HG02973 (cell line): ENCODE results near the gene HNRNPK.

Experiments used
- ATAC-seq: cut with Tn5 transposase; IDR thresholded peaks from one replicate; pipeline ENCODE4 v1.9.1; 2021; ENCODE audit warnings: moderate library complexity; ENCODE audit not compliant: unreplicated experiment

HNRNPK gene

GRCh38 chr9:83979812-83980394, at the start of gene HNRNPK:
HNRNPK (minus strand) TSS chr9:83980215; CDS start chr9:83978252, 1,963 bp downstream.
- peak; percentile 75 for ATAC-seq

DNA sequence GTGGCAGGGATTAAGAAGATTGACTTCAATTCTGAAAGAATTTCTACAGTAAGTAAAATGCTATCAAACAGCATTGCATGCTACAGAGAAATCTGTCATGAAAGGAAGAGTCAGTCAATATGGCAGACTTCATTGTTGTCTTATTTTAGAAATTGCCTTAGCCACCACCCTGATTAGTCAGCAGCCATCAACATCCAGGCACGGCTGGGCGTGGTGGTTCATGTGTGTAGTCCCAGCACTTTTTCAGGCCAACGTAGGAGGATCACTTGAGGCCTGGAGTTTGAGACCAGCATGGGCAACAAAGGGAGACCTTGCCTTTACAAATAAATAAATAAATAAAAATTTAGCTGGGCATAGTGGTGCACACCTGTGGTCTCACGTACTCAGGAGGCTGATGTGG, 47.2 kb upstream of the HNRNPK start:
- ATAC-seq: no peak

DNA sequence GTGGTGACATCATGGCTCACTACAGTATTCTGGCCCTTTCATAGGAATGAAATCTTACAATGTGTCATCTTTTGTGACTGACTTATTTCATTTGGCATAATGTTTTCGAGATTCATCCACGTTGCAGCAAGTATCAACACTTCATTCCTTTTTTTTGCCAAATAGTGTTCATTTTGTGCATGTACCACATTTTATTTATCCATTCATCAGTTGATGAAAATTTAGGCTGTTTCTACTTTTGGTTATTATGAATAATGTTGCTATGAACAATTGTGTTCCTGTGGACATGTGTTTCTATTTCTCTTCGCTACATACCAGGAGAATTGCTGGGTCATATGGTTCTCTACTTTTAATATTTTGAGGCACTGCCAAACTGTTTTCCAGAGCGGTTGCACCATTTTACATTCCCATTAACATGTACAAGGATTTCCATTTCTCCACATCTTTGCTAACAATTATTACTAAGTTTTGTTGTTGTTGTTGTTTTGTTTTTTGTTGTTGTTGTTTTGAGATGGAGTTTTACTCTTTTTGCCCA, 44.1 kb upstream of the HNRNPK start:
- ATAC-seq: no peak

DNA sequence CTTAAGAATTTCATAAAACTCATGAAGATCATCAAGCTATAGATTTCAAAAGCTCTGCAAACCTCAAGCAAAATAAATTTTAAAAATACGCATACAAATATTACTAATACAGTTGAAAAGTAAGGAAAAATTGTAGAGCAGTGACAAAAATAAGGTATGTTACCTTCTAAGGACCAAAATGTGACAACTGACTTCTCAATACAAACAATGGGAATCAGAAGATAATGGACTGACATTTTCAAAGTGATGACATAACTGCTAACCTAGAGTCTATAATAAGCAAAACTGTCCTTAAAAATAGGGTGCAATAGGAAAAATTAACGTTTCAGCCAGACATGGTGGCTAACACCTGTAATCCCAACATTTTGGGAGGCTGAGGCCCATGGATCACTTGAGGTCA, 27.6 kb upstream of the HNRNPK start:
- ATAC-seq: no peak

DNA sequence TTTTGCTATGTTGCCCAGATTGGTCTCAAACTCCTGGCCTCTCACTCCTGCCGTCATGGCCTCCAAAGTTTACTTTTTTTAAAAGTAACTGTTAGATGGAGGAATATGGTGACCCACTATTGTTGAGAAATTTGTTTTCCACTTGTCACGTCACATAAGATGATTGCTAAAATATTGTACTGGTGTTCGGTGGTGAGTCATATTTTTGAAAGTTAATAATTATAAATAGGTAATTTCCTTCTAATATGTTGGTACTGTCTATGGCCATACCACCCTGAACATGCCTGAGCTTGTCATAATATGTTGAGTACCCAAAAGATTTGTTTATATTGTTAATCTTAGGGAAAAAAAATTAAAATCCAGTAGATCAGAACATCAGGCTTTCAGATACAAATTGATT, 23.2 kb upstream of the HNRNPK start:
- no peak for ATAC-seq

GRCh38 chr9:84002344-84002743, 22.3 kb upstream of the HNRNPK start:
- ATAC-seq: peak; percentile 76

- ATAC-seq: no peak
Measured at GRCh38 chr9:84001621-84002020, 21.6 kb upstream of the HNRNPK start.

GRCh38 chr9:84000186-84000585, 20.2 kb upstream of the HNRNPK start:
- ATAC-seq: no peak

DNA sequence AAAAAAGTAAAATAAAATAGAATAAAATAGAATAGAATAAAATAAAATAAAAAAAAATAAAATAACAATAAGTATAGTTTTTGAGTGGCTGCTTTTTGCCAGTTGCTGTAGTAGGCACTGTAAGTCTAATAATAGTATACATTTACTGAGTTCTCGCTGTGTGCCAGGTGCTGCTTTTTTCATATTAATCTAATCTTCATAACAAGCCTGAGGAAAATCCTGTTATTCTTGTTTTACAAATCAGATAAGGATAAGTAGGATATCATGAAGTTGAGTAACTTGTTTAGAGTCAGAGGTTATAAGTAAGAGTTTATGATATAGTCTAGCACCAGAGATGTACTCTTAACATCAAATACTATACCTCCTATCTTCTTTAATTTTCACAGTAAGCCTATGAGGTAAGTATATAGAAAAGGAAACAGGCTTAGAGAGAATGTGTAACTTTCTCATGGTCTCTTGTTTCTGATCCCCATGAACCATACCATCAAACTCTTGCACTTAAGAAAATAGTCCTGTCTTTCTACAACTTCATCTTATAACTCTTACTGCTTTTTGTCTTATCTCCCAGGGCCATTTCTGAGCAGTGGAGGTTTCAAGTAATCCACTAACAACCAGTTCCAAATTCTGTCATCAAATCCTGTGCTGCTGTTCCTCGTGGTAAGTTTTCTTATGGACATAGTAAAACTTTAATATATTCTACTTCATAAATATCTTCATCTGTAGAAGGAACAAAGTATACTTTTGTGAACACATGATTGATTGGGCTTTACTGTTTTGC, 19.3 kb upstream of the HNRNPK start:
- ATAC-seq: no peak

DNA sequence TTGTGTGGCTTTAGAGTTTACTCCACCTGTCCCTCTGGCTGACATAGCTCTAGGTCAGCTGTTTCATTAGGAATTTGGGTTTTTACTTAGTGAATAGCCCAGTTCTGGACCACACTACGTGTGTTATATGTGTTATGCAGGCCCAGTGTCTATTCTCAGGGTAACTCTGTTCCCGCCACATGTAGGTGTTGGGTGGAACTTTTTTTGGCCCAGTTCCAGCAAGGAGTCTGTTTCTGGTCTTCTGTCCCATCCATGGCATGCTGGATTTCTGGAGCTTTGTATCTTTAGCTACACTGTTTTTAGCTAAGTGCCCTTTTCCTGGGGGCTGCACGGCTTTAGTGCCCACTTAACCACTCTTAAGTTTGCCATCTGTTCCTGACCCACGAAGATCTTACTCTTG, 16.1 kb upstream of the HNRNPK start:
- ATAC-seq: no peak

- no peak for ATAC-seq
Measured at GRCh38 chr9:83992901-83993300, 12.9 kb upstream of the HNRNPK start.

- no peak for ATAC-seq
Measured at GRCh38 chr9:83992407-83992806, 12.4 kb upstream of the HNRNPK start.

- ATAC-seq: no peak
Measured at GRCh38 chr9:83991355-83991754, 11.3 kb upstream of the HNRNPK start.

DNA sequence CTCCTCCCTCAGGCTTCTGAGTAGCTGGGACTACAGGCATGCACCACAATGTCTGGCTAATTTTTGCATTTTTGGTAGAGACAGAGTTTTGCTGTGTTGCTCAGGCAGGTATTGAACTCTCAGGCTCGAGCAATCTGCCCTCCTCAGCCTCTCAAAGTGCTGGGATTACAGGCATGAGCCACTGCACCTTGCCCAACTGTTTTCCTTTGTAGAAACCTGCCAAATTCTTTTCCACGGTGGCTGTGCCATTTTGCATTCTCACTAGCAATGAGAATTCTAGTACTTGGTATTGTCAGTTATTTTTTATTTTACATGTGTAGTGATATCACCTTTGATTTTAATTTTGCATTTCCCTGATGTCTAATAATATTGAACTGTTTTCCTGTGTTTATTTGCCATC, 8.4 kb upstream of the HNRNPK start:
- ATAC-seq: no peak

- no peak for ATAC-seq
Measured at GRCh38 chr9:83987402-83987791, 7.4 kb upstream of the HNRNPK start.

GRCh38 chr9:83986765-83987401, 6.9 kb upstream of the HNRNPK start:
- no peak for ATAC-seq

DNA sequence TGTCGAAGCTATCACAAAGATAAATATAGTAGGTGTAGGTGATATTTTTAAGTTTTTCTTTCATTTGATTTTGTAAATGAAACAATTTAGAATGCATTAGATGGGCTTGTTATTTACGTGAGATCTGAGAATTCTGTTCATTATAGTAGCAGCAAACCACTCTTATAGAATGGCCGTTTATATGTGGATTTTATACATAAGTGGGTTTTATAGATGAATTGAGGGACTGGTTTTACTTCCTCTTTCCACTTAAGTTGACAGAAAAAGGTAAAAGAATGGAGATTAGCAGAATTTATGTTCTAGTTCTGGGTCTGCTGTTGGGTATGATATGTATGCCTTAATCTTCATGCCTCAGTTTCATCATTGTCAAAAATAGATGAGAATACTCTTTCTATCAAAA, 6.2 kb upstream of the HNRNPK start:
- ATAC-seq: no peak

- no peak for ATAC-seq
Measured at GRCh38 chr9:83981126-83981871, 1.3 kb upstream of the HNRNPK start.

DNA sequence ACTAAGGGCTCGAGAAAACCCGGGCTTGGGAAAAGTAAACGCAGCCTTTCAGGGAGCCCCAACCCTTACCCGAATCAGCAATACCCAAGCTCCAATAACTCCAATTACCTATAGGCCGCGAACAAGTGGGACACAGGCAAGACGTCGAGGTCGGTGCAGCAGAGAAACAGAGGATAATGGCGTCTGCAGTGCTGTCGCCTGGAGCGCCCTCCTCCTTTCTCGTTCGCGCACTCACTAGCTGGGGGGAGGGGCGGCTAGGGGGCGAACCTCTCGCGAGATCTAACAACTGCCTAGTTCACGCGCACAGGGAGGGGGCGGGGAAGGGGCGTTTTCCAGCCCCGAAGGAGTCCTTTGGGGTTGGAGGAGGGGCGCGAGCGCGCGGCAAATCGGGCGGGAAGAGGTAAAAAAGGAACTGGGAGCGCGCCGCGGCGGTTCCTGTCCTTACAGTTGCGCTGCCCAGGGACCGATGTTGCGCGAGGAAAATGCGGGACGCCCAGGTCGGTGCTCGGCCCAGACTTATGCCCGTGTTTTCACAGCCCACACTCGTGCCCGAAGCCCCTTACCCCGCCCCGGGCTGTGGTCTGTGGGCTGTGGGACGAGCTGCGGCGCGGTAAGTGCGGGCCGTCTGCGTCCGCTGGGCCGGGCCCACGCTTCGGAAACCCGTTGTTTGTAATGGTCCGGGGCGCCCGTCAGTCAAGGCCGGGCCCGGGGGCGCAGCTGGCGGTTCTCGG, 545 bp upstream of the HNRNPK start, which contains the start of gene RMI1:
Gene RMI1 (plus strand): TSS at position 411 of the 731 bp plus-strand sequence. CDS start 20,182 bp downstream, outside the sequence.
- peak; percentile 60 for ATAC-seq

- no peak for ATAC-seq
Measured at GRCh38 chr9:83978992-83979811, 813 bp downstream of the HNRNPK start.
